GM12878 (cell line): ENCODE data around the gene RABL3. TPM values are rescaled to one million over a fixed set of nuclear protein-coding genes. Genes with fewer than 3 reads are reported as not detected.

Experiments
- ASH2L ChIP-seq: fragments of 300-600, 200-600 bp; sonication (generic); IDR thresholded peaks from 2 replicates; pipeline ENCODE4 v1.6.1; 2017; ENCODE audit warnings: low read depth, mild to moderate bottlenecking, borderline replicate concordance
- ATF7 ChIP-seq: fragments of 450-650 bp; IDR thresholded peaks from 2 replicates; pipeline ENCODE4 v1.6.1; 2016; ENCODE audit warnings: low read depth, mild to moderate bottlenecking
- BACH1 ChIP-seq: fragments of 450-650 bp; IDR thresholded peaks from 2 replicates; pipeline ENCODE4 v1.6.1; 2017; ENCODE audit warnings: mild to moderate bottlenecking, borderline replicate concordance
- BCL11A ChIP-seq: IDR thresholded peaks from 2 replicates; pipeline ENCODE4 v1.6.1; 2011; ENCODE audit warnings: low read depth, low read length
- BHLHE40 ChIP-seq, 2 experiments: fragments of 450-650 bp in 1 of 2; IDR thresholded peaks; 2 replicates each; pipeline ENCODE4 v1.6.1; 2011 to 2017; ENCODE audit warnings: low read depth in 2 of 2, borderline replicate concordance in 1 of 2, improper control_type of control experiment in 1 of 2, low read length in 1 of 2, mild to moderate bottlenecking in 1 of 2
- BRCA1 ChIP-seq: IDR thresholded peaks from 2 replicates; pipeline ENCODE4 v1.6.1; 2011; ENCODE audit warnings: low read depth, low read length, improper control_type of control experiment
- CEBPZ ChIP-seq: fragments of 150-350 bp; IDR thresholded peaks from 2 replicates; pipeline ENCODE4 v1.6.1; 2016; ENCODE audit warnings: low read depth, low read length
- E4F1 ChIP-seq: fragments of 450-650 bp; IDR thresholded peaks from 2 replicates; pipeline ENCODE4 v1.6.1; 2018; ENCODE audit warnings: borderline replicate concordance, mild to moderate bottlenecking; ENCODE audit not compliant: partially characterized antibody
- EP300 ChIP-seq, 2 experiments: fragments of 150-350 bp in 1 of 2; IDR thresholded peaks; 2 replicates each; pipeline ENCODE4 v1.6.1; 2011 to 2012; ENCODE audit warnings: low read depth in 2 of 2, low read length in 2 of 2, borderline replicate concordance in 1 of 2, improper control_type of control experiment in 1 of 2, inconsistent platforms in 1 of 2; ENCODE audit not compliant: control insufficient read depth in 1 of 2
- FOS ChIP-seq: IDR thresholded peaks from 3 replicates; pipeline ENCODE4 v1.6.1; 2011; ENCODE audit warnings: borderline replicate concordance; ENCODE audit not compliant: insufficient read length; ENCODE audit errors: extremely low read depth
- GATAD2B ChIP-seq: fragments of 450-650 bp; conservative IDR thresholded peaks from 2 replicates; pipeline ENCODE4 v1.6.1; 2017; ENCODE audit warnings: low read depth, mild to moderate bottlenecking, moderate library complexity
- IRF5 ChIP-seq: fragments of 450-650 bp; IDR thresholded peaks from 2 replicates; pipeline ENCODE4 v1.6.1; 2017; ENCODE audit warnings: borderline replicate concordance
- JUND ChIP-seq: IDR thresholded peaks from 2 replicates; pipeline ENCODE4 v1.6.1; 2012; ENCODE audit warnings: low read depth, mild to moderate bottlenecking, low read length, improper control_type of control experiment, moderate library complexity
- LARP7 ChIP-seq: fragments of 450-650 bp; IDR thresholded peaks from 2 replicates; pipeline ENCODE4 v1.6.1; 2017; ENCODE audit warnings: mild to moderate bottlenecking
- MEF2B ChIP-seq: fragments of 450-650 bp; IDR thresholded peaks from 2 replicates; pipeline ENCODE4 v1.6.1; 2018; ENCODE audit warnings: mild to moderate bottlenecking, moderate library complexity; ENCODE audit not compliant: partially characterized antibody, poor library complexity, severe bottlenecking
- NR2C2 ChIP-seq: IDR thresholded peaks from 2 replicates; pipeline ENCODE4 v1.6.1; 2011; ENCODE audit warnings: borderline replicate concordance, low read depth; ENCODE audit not compliant: control insufficient read depth, insufficient read length
- RAD21 ChIP-seq: IDR thresholded peaks from 2 replicates; pipeline ENCODE4 v1.6.1; 2011; ENCODE audit warnings: mild to moderate bottlenecking, low read depth, low read length, moderate library complexity; ENCODE audit not compliant: insufficient read depth
- RB1 ChIP-seq: fragments of 450-650 bp; formaldehyde crosslinking; IDR thresholded peaks from 2 replicates; pipeline ENCODE4 v1.6.1; 2017; ENCODE audit warnings: mild to moderate bottlenecking, borderline replicate concordance
- RFX5 ChIP-seq: IDR thresholded peaks from 2 replicates; pipeline ENCODE4 v1.6.1; 2011; ENCODE audit warnings: low read depth, low read length, improper control_type of control experiment
- SIX5 ChIP-seq: IDR thresholded peaks from 2 replicates; pipeline ENCODE4 v1.6.1; 2011; ENCODE audit warnings: mild to moderate bottlenecking, low read depth, low read length, moderate library complexity; ENCODE audit not compliant: severe bottlenecking
- TARDBP ChIP-seq: IDR thresholded peaks from 2 replicates; pipeline ENCODE4 v1.6.1; 2016; ENCODE audit warnings: borderline replicate concordance
- WRNIP1 ChIP-seq: IDR thresholded peaks from 2 replicates; pipeline ENCODE4 v1.6.1; 2011; ENCODE audit warnings: low read depth, low read length, improper control_type of control experiment, borderline replicate concordance
- YBX1 ChIP-seq: fragments of 450-650 bp; IDR thresholded peaks from 2 replicates; pipeline ENCODE4 v1.6.1; 2016; ENCODE audit warnings: antibody characterized with exemption
- YY1 ChIP-seq: IDR thresholded peaks from 2 replicates; pipeline ENCODE4 v1.6.1; 2011; ENCODE audit warnings: low read depth, mild to moderate bottlenecking, low read length
- polyA plus RNA-seq, 11 experiments: library from polyadenylated mRNA; depleted of rRNA in 4 of 11; unstranded in 6 of 11; stranded (reverse) in 5 of 11; fragments of >200 nt; fragmentation: Nextera tagmentation in 4 of 11; fragmentation: Illumina TruSeq in 1 of 11; extraction: Ambion mirVana in 4 of 11; extraction: Trizol in 1 of 11; gene quantifications; 1 replicate in 1 of 11; 2 replicates in 10 of 11; pipeline versions ENCODE4 v1.2.1 to v1.2.3, GENCODE V29; 2011 to 2016; ENCODE audit warnings: inconsistent platforms in 2 of 11, missing spikeins in 2 of 11, low read depth in 1 of 11
- total RNA-seq, 4 experiments: library from RNA; depleted of rRNA in 3 of 4; stranded (reverse); fragments of >200 nt in 3 of 4; fragmentation: Illumina TruSeq in 1 of 4; extraction: Trizol in 1 of 4; gene quantifications; 2 replicates each; pipeline versions ENCODE4 v1.2.1 to v1.2.3, GENCODE V29; 2013 to 2021

Gene RABL3
- total and polyA plus RNA-seq, 10 of the 15 experiments (the other 5 are each of a cell fraction or from before 2014, with no cell fraction given) = 10.5 to 38.0 (median 25.2) TPM

GRCh38 chr3:120688121-120688520, 54.2 kb downstream of the RABL3 start (continued):
- TF ChIP-seq EP300 (IDR thresholded peaks at IDR 0.05; ENCODE audit: borderline replicate concordance in 1 of 2, control insufficient read depth in 1 of 2, low read depth in 2 of 2, low read length in 2 of 2) (0 out of 4 replicates have a peak, but pooled peaks of 1 of the 2 experiments have one; percentile 41), RB1 (no peak), TARDBP (no peak), FOS (no peak), BCL11A (no peak), E4F1 (no peak), BRCA1 (no peak), RAD21 (no peak), YBX1 (no peak), YY1 (no peak), MEF2B (no peak), SIX5 (no peak), NR2C2 (no peak), ASH2L (no peak), ATF7 (peak; percentile 30; the same call in 1 of the 2 replicates), LARP7 (no peak), CEBPZ (no peak), BACH1 (no peak), JUND (no peak), WRNIP1 (no peak), IRF5 (no peak), BHLHE40 (IDR thresholded peaks at IDR 0.05; ENCODE audit: borderline replicate concordance in 1 of 2, low read depth in 2 of 2, low read length in 1 of 2) (0 out of 4 replicates have a peak, but pooled peaks of 1 of the 2 experiments have one; percentile 7), GATAD2B (no peak), RFX5 (no peak)
